Activated CD8-positive, alpha-beta T cell treated with anti-CD3 and anti-CD28 coated beads, Interleukin-2, amount 10 ng/mL, durations not matched to agents 7 days and 5 days (primary cell): ENCODE data around the gene EPS8L2. TPM values are rescaled to one million over a fixed set of nuclear protein-coding genes. Genes with fewer than 3 reads are reported as not detected.

Experiments used
- ATAC-seq: fragments of 150-1000 bp; cut with Tn5 transposase; one replicate; pipeline ENCODE4 v1.10.0; 2021; ENCODE audit warnings: moderate library complexity
- CTCF ChIA-PET: fragments of 350-600 bp; sonication (Branson Sonifier 250); formaldehyde crosslinking; loops from one replicate; lab custom pipeline; 2021; ENCODE audit warnings: antibody characterized with exemption; lab: Charles Lee
- POLR2A ChIA-PET: fragments of 350-600 bp; sonication (Branson Sonifier 250); formaldehyde crosslinking; loops from one replicate; lab custom pipeline; 2021; ENCODE audit warnings: antibody characterized with exemption; lab: Charles Lee
- DNase-seq: peaks from one replicate; pipeline ENCODE4 v3.0.0-alpha.2; 2020
- H3K27ac Mint-ChIP-seq: one replicate; pipeline ENCODE4 v1.8.0; 2021; ENCODE audit warnings: mild to moderate bottlenecking, mixed read lengths
- H3K27me3 Mint-ChIP-seq: one replicate; pipeline ENCODE4 v1.8.0; 2021; ENCODE audit warnings: low read depth, mixed read lengths
- H3K36me3 Mint-ChIP-seq: one replicate; pipeline ENCODE4 v1.8.0; 2021; ENCODE audit warnings: low read depth, mixed read lengths
- H3K4me1 Mint-ChIP-seq: one replicate; pipeline ENCODE4 v1.8.0; 2021; ENCODE audit warnings: low read depth, mixed read lengths
- H3K4me3 Mint-ChIP-seq: one replicate; pipeline ENCODE4 v1.8.0; 2021; ENCODE audit warnings: mild to moderate bottlenecking, mixed read lengths
- H3K9me3 Mint-ChIP-seq: one replicate; pipeline ENCODE4 v1.8.0; 2022; ENCODE audit warnings: mixed read lengths; ENCODE audit not compliant: insufficient read depth
- total RNA-seq, 2 experiments: library from RNA; stranded (reverse); gene quantifications; one replicate each; pipeline ENCODE4 v1.2.3, GENCODE V29; 2021

Gene EPS8L2
- total RNA-seq, 2 experiments from 2014 or later: 13.9 to 15.0 TPM

GRCh38 chr11:697811-698311, 8.2 kb upstream of the EPS8L2 start:
- ChIA-PET POLR2A (interaction anchor here (1.0 to 3.4 kb wide), 2 partner anchors 24 to 28 kb away, joined by 3 to 24 read pairs; no protein-coding TSS in a partner anchor), CTCF (interaction anchor here (0.9 to 5.3 kb wide), 4 partner anchors 9 to 110 kb away, joined by 3 to 51 read pairs (median 3); partner anchors contain the start of gene TALDO1)
- ATAC-seq: no peak

GRCh38 chr11:698493-699115, 7.4 kb upstream of the EPS8L2 start:
- H3K9me3 Mint-ChIP-seq: no peaks in the 10 kb centered on the region
- no peak for ATAC-seq
- H3K27me3 Mint-ChIP-seq: no peaks in the 10 kb centered on the region
- POLR2A ChIA-PET: interaction anchor here (1.2 kb wide), 1 partner anchor 57 kb away, joined by 3 read pairs; no protein-coding TSS in a partner anchor
- no peak for DNase-seq
- CTCF ChIA-PET: interaction anchor here (0.9 to 5.3 kb wide), 3 partner anchors 8 to 180 kb away, joined by 3 to 51 read pairs (median 3); no protein-coding TSS in a partner anchor
- H3K36me3 Mint-ChIP-seq: peaks cover 10% of the 10 kb centered on the region
- H3K27ac Mint-ChIP-seq: no peak overlapping the region
- no peak overlapping the region for H3K4me3 Mint-ChIP-seq
- peaks cover 30% of the 10 kb centered on the region for H3K4me1 Mint-ChIP-seq

More at GRCh38 chr11:697811-698311, 8.2 kb upstream of the EPS8L2 start:
- DNase-seq: no peak
- peak overlapping the region; percentile 24 for H3K4me3 Mint-ChIP-seq
- H3K9me3 Mint-ChIP-seq: no peaks in the 10 kb centered on the region
- peak overlapping the region; percentile 58 for H3K27ac Mint-ChIP-seq
- peaks cover 37% of the 10 kb centered on the region for H3K4me1 Mint-ChIP-seq
- H3K36me3 Mint-ChIP-seq: peaks cover 15% of the 10 kb centered on the region
- no peaks in the 10 kb centered on the region for H3K27me3 Mint-ChIP-seq

- peaks cover 26% of the 10 kb centered on the region for H3K4me1 Mint-ChIP-seq
- DNase-seq (no peak), ATAC-seq (no peak)
- H3K4me3 Mint-ChIP-seq: no peak overlapping the region
- H3K27me3 Mint-ChIP-seq: no peaks in the 10 kb centered on the region
- H3K36me3 Mint-ChIP-seq: peaks cover 10% of the 10 kb centered on the region
- no peak overlapping the region for H3K27ac Mint-ChIP-seq
- ChIA-PET CTCF (interaction anchor here (1.2 to 5.3 kb wide), 2 partner anchors 26 to 180 kb away, joined by 3 to 51 read pairs; no protein-coding TSS in a partner anchor), POLR2A (interaction anchor here (1.2 kb wide), 1 partner anchor 58 kb away, joined by 3 read pairs; no protein-coding TSS in a partner anchor)
- no peaks in the 10 kb centered on the region for H3K9me3 Mint-ChIP-seq
Measured at GRCh38 chr11:699116-699508, 6.9 kb upstream of the EPS8L2 start.

GRCh38 chr11:699753-700152, 6.3 kb upstream of the EPS8L2 start:
- POLR2A ChIA-PET: interaction anchor here (1.2 kb wide), 1 partner anchor 59 kb away, joined by 3 read pairs; no protein-coding TSS in a partner anchor
- Mint-ChIP-seq H3K4me3 (no peak overlapping the region), H3K4me1 (peaks cover 24% of the 10 kb centered on the region), H3K36me3 (peaks cover 10% of the 10 kb centered on the region), H3K27me3 (no peaks in the 10 kb centered on the region), H3K27ac (no peak overlapping the region), H3K9me3 (no peaks in the 10 kb centered on the region)
- no peak for ATAC-seq
- no peak for DNase-seq
- CTCF ChIA-PET: interaction anchor here (1.2 to 5.3 kb wide), 3 partner anchors 24 to 181 kb away, joined by 3 to 51 read pairs (median 4); no protein-coding TSS in a partner anchor

GRCh38 chr11:701741-702461, 4.1 kb upstream of the EPS8L2 start:
- ChIA-PET POLR2A (interaction anchor here (1.4 kb wide), 1 partner anchor 23 kb away, joined by 3 read pairs; no protein-coding TSS in a partner anchor), CTCF (no interaction called here)
- peaks cover 10% of the 10 kb centered on the region for H3K36me3 Mint-ChIP-seq
- peaks cover 2% of the 10 kb centered on the region for H3K27me3 Mint-ChIP-seq
- ATAC-seq: no peak
- no peak for DNase-seq
- no peak overlapping the region for H3K4me3 Mint-ChIP-seq
- H3K4me1 Mint-ChIP-seq: peaks cover 20% of the 10 kb centered on the region
- H3K27ac Mint-ChIP-seq: no peak overlapping the region
- no peaks in the 10 kb centered on the region for H3K9me3 Mint-ChIP-seq

- H3K4me1 Mint-ChIP-seq: peaks cover 11% of the 10 kb centered on the region
- DNase-seq (no peak), ATAC-seq (no peak)
- H3K27ac Mint-ChIP-seq: no peak overlapping the region
- H3K27me3 Mint-ChIP-seq: peaks cover 8% of the 10 kb centered on the region
- no peaks in the 10 kb centered on the region for H3K9me3 Mint-ChIP-seq
- no peak overlapping the region for H3K4me3 Mint-ChIP-seq
- ChIA-PET CTCF (no interaction called here), POLR2A (interaction anchor here (1.4 kb wide), 1 partner anchor 22 kb away, joined by 3 read pairs; no protein-coding TSS in a partner anchor)
- peaks cover 10% of the 10 kb centered on the region for H3K36me3 Mint-ChIP-seq
Measured at GRCh38 chr11:702462-703461, 3.3 kb upstream of the EPS8L2 start.

- POLR2A ChIA-PET: interaction anchor here (1.4 kb wide), 1 partner anchor 21 kb away, joined by 3 read pairs; no protein-coding TSS in a partner anchor
- H3K4me3 Mint-ChIP-seq: no peak overlapping the region
- H3K4me1 Mint-ChIP-seq: peaks cover 4% of the 10 kb centered on the region
Measured at GRCh38 chr11:703506-703905, 2.5 kb upstream of the EPS8L2 start.

GRCh38 chr11:704228-704674, 1.8 kb upstream of the EPS8L2 start:
- H3K27ac Mint-ChIP-seq: no peak overlapping the region
- no peaks in the 10 kb centered on the region for H3K9me3 Mint-ChIP-seq
- DNase-seq (no peak), ATAC-seq (no peak)
- H3K36me3 Mint-ChIP-seq: peaks cover 10% of the 10 kb centered on the region
- POLR2A ChIA-PET: no interaction called here
- CTCF ChIA-PET: no interaction called here
- peaks cover 8% of the 10 kb centered on the region for H3K27me3 Mint-ChIP-seq
- peaks cover 3% of the 10 kb centered on the region for H3K4me1 Mint-ChIP-seq
- H3K4me3 Mint-ChIP-seq: no peak overlapping the region

More at GRCh38 chr11:703506-703905, 2.5 kb upstream of the EPS8L2 start:
- DNase-seq (no peak), ATAC-seq (no peak)
- no peaks in the 10 kb centered on the region for H3K9me3 Mint-ChIP-seq
- H3K27ac Mint-ChIP-seq: no peak overlapping the region
- CTCF ChIA-PET: no interaction called here
- peaks cover 8% of the 10 kb centered on the region for H3K27me3 Mint-ChIP-seq
- H3K36me3 Mint-ChIP-seq: peaks cover 10% of the 10 kb centered on the region

GRCh38 chr11:704781-705645, 1.0 kb upstream of the EPS8L2 start:
- ATAC-seq (no peak), DNase-seq (no peak)
- H3K4me1 Mint-ChIP-seq: peaks cover 3% of the 10 kb centered on the region
- no peaks in the 10 kb centered on the region for H3K9me3 Mint-ChIP-seq
- ChIA-PET CTCF (no interaction called here), POLR2A (no interaction called here)
- H3K4me3 Mint-ChIP-seq: no peak overlapping the region
- H3K27ac Mint-ChIP-seq: no peak overlapping the region
- peaks cover 7% of the 10 kb centered on the region for H3K36me3 Mint-ChIP-seq
- peaks cover 8% of the 10 kb centered on the region for H3K27me3 Mint-ChIP-seq

GRCh38 chr11:706439-706956, 467 bp downstream of the EPS8L2 start:
- no peak for ATAC-seq
- H3K27me3 Mint-ChIP-seq: peaks cover 8% of the 10 kb centered on the region
- DNase-seq: no peak
- no peak overlapping the region for H3K27ac Mint-ChIP-seq
- H3K4me1 Mint-ChIP-seq: peaks cover 8% of the 10 kb centered on the region
- CTCF ChIA-PET: interaction anchor here (1.1 kb wide), 1 partner anchor 8 kb away, joined by 3 read pairs; no protein-coding TSS in a partner anchor
- no peak overlapping the region for H3K4me3 Mint-ChIP-seq
- H3K36me3 Mint-ChIP-seq: peaks cover 3% of the 10 kb centered on the region
- no peaks in the 10 kb centered on the region for H3K9me3 Mint-ChIP-seq
- POLR2A ChIA-PET: interaction anchor here (0.6 kb wide), 1 partner anchor 466 kb away, joined by 3 read pairs; no protein-coding TSS in a partner anchor
